NOMO-1 (cell line): ENCODE measurements around the gene LIN28A.
A peak's percentile ranks its signal among the peaks of the same experiment; 100 is the strongest.
"Not testable (repeated sequence)": the region's sequence is repeated elsewhere in the genome, so short reads cannot be mapped to it uniquely, and the experiment has no call there.

Experiments
- DNase-seq, 2 experiments: peaks; one replicate each; lab custom pipeline; 2025; ENCODE audit not compliant: unreplicated experiment in 2 of 2; lab: John Stamatoyannopoulos, UW

LIN28A gene

GRCh38 chr1:26410706-26411623 is at the start of gene LIN28A:
TSS of gene LIN28A (plus strand) at chr1:26410817. CDS start at chr1:26410892, 75 bp downstream.
- no peak for DNase-seq

GRCh38 chr1:26361605-26362122 is 49.0 kb upstream of the LIN28A start:
- no peak for DNase-seq

- DNase-seq: no peak
These were observed 48.3 kb upstream of the LIN28A start for GRCh38 chr1:26362331-26362730.

- DNase-seq: peak; percentile 81 to 85
These were observed 46.8 kb upstream of the LIN28A start for GRCh38 chr1:26363549-26364448.

GRCh38 chr1:26364956-26365355 is 45.7 kb upstream of the LIN28A start:
- DNase-seq: no peak

- DNase-seq: no peak
These were observed 43.2 kb upstream of the LIN28A start for GRCh38 chr1:26367441-26367840.

- no peak for DNase-seq
These were observed 42.6 kb upstream of the LIN28A start for GRCh38 chr1:26368006-26368405.

- DNase-seq: no peak
These were observed 42.1 kb upstream of the LIN28A start for GRCh38 chr1:26368486-26368885.

- DNase-seq: no peak
These were observed 39.8 kb upstream of the LIN28A start for GRCh38 chr1:26370591-26371382.

- DNase-seq: no peak
These were observed 38.6 kb upstream of the LIN28A start for GRCh38 chr1:26372039-26372438.

- not testable (repeated sequence) for DNase-seq
These were observed 38.0 kb upstream of the LIN28A start, which contains the start of gene ZNF683 for GRCh38 chr1:26372611-26373010. TSS of gene ZNF683 (minus strand) at chr1:26372750. CDS start at chr1:26368571, 4,179 bp downstream.

- no peak for DNase-seq
These were observed 37.3 kb upstream of the LIN28A start for GRCh38 chr1:26373281-26373680.

- DNase-seq: no peak
These were observed 36.8 kb upstream of the LIN28A start for GRCh38 chr1:26373789-26374188.

GRCh38 chr1:26374361-26374760 is 36.3 kb upstream of the LIN28A start:
- DNase-seq: not testable (repeated sequence)

GRCh38 chr1:26375081-26375480 is 35.5 kb upstream of the LIN28A start:
- no peak for DNase-seq

- no peak for DNase-seq
These were observed 34.6 kb upstream of the LIN28A start for GRCh38 chr1:26376050-26376449.

GRCh38 chr1:26378088-26378878 is 32.3 kb upstream of the LIN28A start:
- DNase-seq: peak; percentile 79 to 89

GRCh38 chr1:26378879-26379251 is 31.8 kb upstream of the LIN28A start:
- no peak for DNase-seq

GRCh38 chr1:26384076-26384475 is 26.5 kb upstream of the LIN28A start:
- no peak for DNase-seq

- DNase-seq: not testable (repeated sequence)
These were observed 25.6 kb upstream of the LIN28A start for GRCh38 chr1:26385063-26385462.
